GM21447 (cell line): ENCODE results near the gene PITX1.
"Not testable (repeated sequence)": the region's sequence is repeated elsewhere in the genome, so short reads cannot be mapped to it uniquely, and the experiment has no call there.

Experiments
- ATAC-seq: cut with Tn5 transposase; IDR thresholded peaks from one replicate; pipeline ENCODE4 v1.9.1; 2021; ENCODE audit not compliant: unreplicated experiment

PITX1 gene

GRCh38 chr5:135033901-135034235, at the start of gene PITX1:
Gene PITX1 (minus strand): TSS chr5:135034228. CDS start chr5:135033881, 347 bp downstream.
- no peak for ATAC-seq

- ATAC-seq, result not testable (repeated sequence)
Measured at GRCh38 chr5:135083334-135083733, 49.3 kb upstream of the PITX1 start.

- ATAC-seq, result no peak
Measured at GRCh38 chr5:135081240-135081639, 47.2 kb upstream of the PITX1 start.

- ATAC-seq, result no peak
Measured at GRCh38 chr5:135079760-135080159, 45.7 kb upstream of the PITX1 start.

- ATAC-seq, result no peak
Measured at GRCh38 chr5:135079099-135079681, 45.2 kb upstream of the PITX1 start.

GRCh38 chr5:135076801-135077200, 42.8 kb upstream of the PITX1 start:
- ATAC-seq, result no peak

- no peak for ATAC-seq
Measured at GRCh38 chr5:135076051-135076491, 42.0 kb upstream of the PITX1 start.

GRCh38 chr5:135075621-135076020, 41.6 kb upstream of the PITX1 start:
- no peak for ATAC-seq

- ATAC-seq, result no peak
Measured at GRCh38 chr5:135073761-135074345, 39.8 kb upstream of the PITX1 start.

GRCh38 chr5:135072387-135073281, 38.6 kb upstream of the PITX1 start:
- ATAC-seq, result no peak

GRCh38 chr5:135071311-135071710, 37.3 kb upstream of the PITX1 start:
- no peak for ATAC-seq

GRCh38 chr5:135069895-135070657, 36.0 kb upstream of the PITX1 start:
- ATAC-seq, result no peak

GRCh38 chr5:135069016-135069770, 35.2 kb upstream of the PITX1 start:
- ATAC-seq, result no peak

GRCh38 chr5:135067587-135067986, 33.6 kb upstream of the PITX1 start:
- ATAC-seq, result no peak

GRCh38 chr5:135066781-135067180, 32.8 kb upstream of the PITX1 start:
- ATAC-seq, result no peak

- no peak for ATAC-seq
Measured at GRCh38 chr5:135065306-135066265, 31.6 kb upstream of the PITX1 start.

- no peak for ATAC-seq
Measured at GRCh38 chr5:135064235-135064570, 30.2 kb upstream of the PITX1 start.

- no peak for ATAC-seq
Measured at GRCh38 chr5:135063511-135064234, 29.6 kb upstream of the PITX1 start.

- no peak for ATAC-seq
Measured at GRCh38 chr5:135063056-135063445, 29.0 kb upstream of the PITX1 start.
